ENCODE measurements around the gene HOXA6. TPM values are rescaled to one million over a fixed set of nuclear protein-coding genes. Genes with fewer than 3 reads are reported as not detected.

Gene HOXA6
- total and polyA plus RNA-seq, 9 of the 15 experiments (the other 6 are each of a cell fraction or from before 2014, with no cell fraction given): not detected

DNA sequence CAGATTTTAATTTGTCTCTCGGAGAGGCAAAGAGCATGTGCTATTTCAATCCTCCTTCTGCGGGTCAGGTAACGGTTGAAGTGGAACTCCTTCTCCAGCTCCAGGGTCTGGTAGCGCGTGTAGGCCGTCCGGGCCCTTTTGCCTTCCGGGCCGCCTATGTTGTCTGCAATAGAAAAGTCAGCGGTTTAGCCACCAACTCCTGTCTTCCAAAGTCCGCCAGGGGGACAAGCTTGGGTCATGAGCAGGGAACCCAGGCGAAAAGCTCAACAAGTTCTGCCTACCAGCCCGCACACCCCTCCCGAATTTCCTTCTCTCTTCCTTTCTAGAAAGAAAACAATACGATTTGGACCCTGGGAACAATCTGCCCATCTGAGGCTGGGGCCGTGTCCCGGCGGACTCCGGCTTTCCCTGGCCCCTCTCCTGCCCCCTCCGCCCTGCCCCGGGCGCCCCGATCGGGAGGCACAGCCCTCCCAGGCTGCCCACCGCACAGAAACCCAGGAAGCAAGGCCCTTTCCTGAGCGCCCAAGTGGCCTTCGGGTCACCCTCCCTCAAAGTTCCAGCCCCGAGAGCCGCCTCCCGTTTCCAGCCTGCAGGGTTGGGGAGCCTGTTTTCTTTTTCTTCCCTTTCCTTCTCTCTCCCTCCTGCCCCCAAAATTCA lies 5.5 kb downstream of the HOXA6 start:
- H3K4me1 ChIP-seq (replicated peaks in 1 of 2; ENCODE audit: control insufficient read depth in 2 of 2, insufficient read depth in 2 of 2, low read length in 2 of 2): peaks cover 0 to 20% of the 10 kb centered on the region in 2 experiments; a peak in 2 of 5 replicates
- FAIRE-seq (no peak), DNase-seq (ENCODE audit: extremely low read depth in 1 of 4, low spot score in 3 of 4) (no peak), ATAC-seq (no peak)
- H3K9me3 ChIP-seq (replicated peaks; ENCODE audit: control insufficient read depth, insufficient read depth, low read depth, low read length): no peaks in the 10 kb centered on the region
- no peaks in the 10 kb centered on the region for H4K20me1 ChIP-seq (replicated peaks; ENCODE audit: control insufficient read depth, insufficient read depth, low read length)
- H3K27me3 ChIP-seq (ENCODE audit: control insufficient read depth in 2 of 2, insufficient read depth in 2 of 2, low read length in 2 of 2): peaks cover 28 to 81% of the 10 kb centered on the region in 2 experiments
- H3K27ac ChIP-seq (ENCODE audit: extremely low read depth, low read depth, low read length): no peak overlapping the region
- H3K79me2 ChIP-seq (ENCODE audit: control insufficient read depth, insufficient read depth, low read length): no peaks in the 10 kb centered on the region
- POLR2A ChIA-PET: no interaction called here
- H3K9ac ChIP-seq (ENCODE audit: insufficient read depth in 1 of 2, low read depth in 2 of 2, low read length in 2 of 2): no peak overlapping the region
- H3K36me3 ChIP-seq (ENCODE audit: control insufficient read depth, insufficient read depth, low read length): no peaks in the 10 kb centered on the region
- H2AFZ ChIP-seq (ENCODE audit: low read depth, low read length): no peak overlapping the region
- no peak overlapping the region for H3K4me3 ChIP-seq
- in situ Hi-C loops (cut with MboI): loop anchor here (10.0 kb wide), 1 partner anchor 287 kb away; no protein-coding TSS in a partner anchor
- no peak overlapping the region for H3K4me2 ChIP-seq (ENCODE audit: insufficient read depth, low read length)
- CTCF ChIA-PET (ENCODE audit: low intra/inter-chr PET ratio): no interaction called here
- no peaks in the 10 kb centered on the region for H3K9me1 ChIP-seq (ENCODE audit: control insufficient read depth, insufficient read depth, low read length)
- BruUV-seq (replicated peaks): no TSS peak
- 21% methylated on average over 25 of the region's 30 CpGs for WGBS (ENCODE audit: insufficient coverage, low coverage, missing lambda C conversion rate)
- intact Hi-C loops (cut with micrococcal nuclease): no loop called here
- TF ChIP-seq SRSF3 (IDR thresholded peaks at IDR 0.05; ENCODE audit: insufficient read depth, low read length) (no peak), MCM5 (IDR thresholded peaks at IDR 0.05; ENCODE audit: low read depth) (no peak), ZNF699 (CRISPR knock-in tag; IDR thresholded peaks at IDR 0.05; ENCODE audit: insufficient replicate concordance) (no peak), STAG1 (CRISPR knock-in tag; IDR thresholded peaks at IDR 0.05; ENCODE audit: borderline replicate concordance) (no peak), MTA1 (IDR thresholded peaks at IDR 0.05; ENCODE audit: borderline replicate concordance) (no peak), NRF1 (conservative IDR thresholded peaks at IDR 0.05 in 1 of 2, IDR thresholded peaks at IDR 0.05 in 1 of 2) (no peak), CCNT2 (IDR thresholded peaks at IDR 0.05; ENCODE audit: borderline replicate concordance, extremely low read depth, insufficient read length, low read depth, low read length) (no peak), SRSF7 (optimal IDR thresholded peaks at IDR 0.05; ENCODE audit: low read depth, low read length) (no peak), EHMT2 (IDR thresholded peaks at IDR 0.05) (no peak), POLR2AphosphoS2 (IDR thresholded peaks at IDR 0.05; ENCODE audit: low read length) (no peak), ETV5 (CRISPR knock-in tag; IDR thresholded peaks at IDR 0.05; ENCODE audit: low read depth) (no peak), KHSRP (IDR thresholded peaks at IDR 0.05) (no peak), ZNF589 (CRISPR knock-in tag; IDR thresholded peaks at IDR 0.05; ENCODE audit: low read depth) (no peak), ZNF41 (CRISPR knock-in tag; conservative IDR thresholded peaks at IDR 0.05) (no peak), ETV1 (tag; conservative IDR thresholded peaks at IDR 0.05; ENCODE audit: low read depth) (no peak)
- TF ChIP-seq, protein P1, sequence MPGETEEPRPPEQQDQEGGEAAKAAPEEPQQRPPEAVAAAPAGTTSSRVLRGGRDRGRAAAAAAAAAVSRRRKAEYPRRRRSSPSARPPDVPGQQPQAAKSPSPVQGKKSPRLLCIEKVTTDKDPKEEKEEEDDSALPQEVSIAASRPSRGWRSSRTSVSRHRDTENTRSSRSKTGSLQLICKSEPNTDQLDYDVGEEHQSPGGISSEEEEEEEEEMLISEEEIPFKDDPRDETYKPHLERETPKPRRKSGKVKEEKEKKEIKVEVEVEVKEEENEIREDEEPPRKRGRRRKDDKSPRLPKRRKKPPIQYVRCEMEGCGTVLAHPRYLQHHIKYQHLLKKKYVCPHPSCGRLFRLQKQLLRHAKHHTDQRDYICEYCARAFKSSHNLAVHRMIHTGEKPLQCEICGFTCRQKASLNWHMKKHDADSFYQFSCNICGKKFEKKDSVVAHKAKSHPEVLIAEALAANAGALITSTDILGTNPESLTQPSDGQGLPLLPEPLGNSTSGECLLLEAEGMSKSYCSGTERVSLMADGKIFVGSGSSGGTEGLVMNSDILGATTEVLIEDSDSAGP (CRISPR knock-in tag; IDR thresholded peaks at IDR 0.05): no peak
- TF ChIP-seq, protein P2, sequence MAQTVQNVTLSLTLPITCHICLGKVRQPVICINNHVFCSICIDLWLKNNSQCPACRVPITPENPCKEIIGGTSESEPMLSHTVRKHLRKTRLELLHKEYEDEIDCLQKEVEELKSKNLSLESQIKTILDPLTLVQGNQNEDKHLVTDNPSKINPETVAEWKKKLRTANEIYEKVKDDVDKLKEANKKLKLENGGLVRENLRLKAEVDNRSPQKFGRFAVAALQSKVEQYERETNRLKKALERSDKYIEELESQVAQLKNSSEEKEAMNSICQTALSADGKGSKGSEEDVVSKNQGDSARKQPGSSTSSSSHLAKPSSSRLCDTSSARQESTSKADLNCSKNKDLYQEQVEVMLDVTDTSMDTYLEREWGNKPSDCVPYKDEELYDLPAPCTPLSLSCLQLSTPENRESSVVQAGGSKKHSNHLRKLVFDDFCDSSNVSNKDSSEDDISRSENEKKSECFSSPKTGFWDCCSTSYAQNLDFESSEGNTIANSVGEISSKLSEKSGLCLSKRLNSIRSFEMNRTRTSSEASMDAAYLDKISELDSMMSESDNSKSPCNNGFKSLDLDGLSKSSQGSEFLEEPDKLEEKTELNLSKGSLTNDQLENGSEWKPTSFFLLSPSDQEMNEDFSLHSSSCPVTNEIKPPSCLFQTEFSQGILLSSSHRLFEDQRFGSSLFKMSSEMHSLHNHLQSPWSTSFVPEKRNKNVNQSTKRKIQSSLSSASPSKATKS (CRISPR knock-in tag; IDR thresholded peaks at IDR 0.05): no peak
- TF ChIP-seq, protein P3, sequence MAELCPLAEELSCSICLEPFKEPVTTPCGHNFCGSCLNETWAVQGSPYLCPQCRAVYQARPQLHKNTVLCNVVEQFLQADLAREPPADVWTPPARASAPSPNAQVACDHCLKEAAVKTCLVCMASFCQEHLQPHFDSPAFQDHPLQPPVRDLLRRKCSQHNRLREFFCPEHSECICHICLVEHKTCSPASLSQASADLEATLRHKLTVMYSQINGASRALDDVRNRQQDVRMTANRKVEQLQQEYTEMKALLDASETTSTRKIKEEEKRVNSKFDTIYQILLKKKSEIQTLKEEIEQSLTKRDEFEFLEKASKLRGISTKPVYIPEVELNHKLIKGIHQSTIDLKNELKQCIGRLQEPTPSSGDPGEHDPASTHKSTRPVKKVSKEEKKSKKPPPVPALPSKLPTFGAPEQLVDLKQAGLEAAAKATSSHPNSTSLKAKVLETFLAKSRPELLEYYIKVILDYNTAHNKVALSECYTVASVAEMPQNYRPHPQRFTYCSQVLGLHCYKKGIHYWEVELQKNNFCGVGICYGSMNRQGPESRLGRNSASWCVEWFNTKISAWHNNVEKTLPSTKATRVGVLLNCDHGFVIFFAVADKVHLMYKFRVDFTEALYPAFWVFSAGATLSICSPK (IDR thresholded peaks at IDR 0.05; ENCODE audit: borderline replicate concordance): no peak
